H1 (cell line): ENCODE measurements around the gene KCNV2. TPM values are rescaled to one million over a fixed set of nuclear protein-coding genes. Genes with fewer than 3 reads are reported as not detected.

Experiments
- BCL11A ChIP-seq, 2 experiments: IDR thresholded peaks; one replicate each; pipeline ENCODE4 v1.6.1; 2011; ENCODE audit warnings: low read depth in 2 of 2, low read length in 2 of 2, mild to moderate bottlenecking in 2 of 2
- BRCA1 ChIP-seq: IDR thresholded peaks from 2 replicates; pipeline ENCODE4 v1.6.1; 2012; ENCODE audit warnings: low read depth, low read length, improper control_type of control experiment
- CHD1 ChIP-seq: IDR thresholded peaks from 2 replicates; pipeline ENCODE4 v1.6.1; 2012; ENCODE audit warnings: low read depth, low read length, improper control_type of control experiment
- GABPA ChIP-seq: IDR thresholded peaks from 2 replicates; pipeline ENCODE4 v1.6.1; 2011; ENCODE audit warnings: mild to moderate bottlenecking, low read length, moderate library complexity, borderline replicate concordance; ENCODE audit not compliant: insufficient read depth
- SIRT6 ChIP-seq: IDR thresholded peaks from one replicate; pipeline ENCODE4 v1.7.1; 2012; ENCODE audit warnings: low read length, inconsistent platforms
- SP1 ChIP-seq: IDR thresholded peaks from 2 replicates; pipeline ENCODE4 v1.6.1; 2011; ENCODE audit warnings: low read depth, low read length
- polyA plus RNA-seq, 7 experiments: library from polyadenylated mRNA; depleted of rRNA in 3 of 7; stranded (reverse) in 5 of 7; unstranded in 2 of 7; fragments of >200 nt in 5 of 7; fragments of 200-250 nt in 2 of 7; gene quantifications; 1 replicate in 5 of 7; 2 replicates in 1 of 7; 4 replicates in 1 of 7; pipeline versions ENCODE4 v1.2.1 to v1.2.3, GENCODE V29; 2011 to 2013; ENCODE audit warnings: missing spikeins in 2 of 7, mixed read lengths in 2 of 7
- total RNA-seq: library from RNA; stranded (reverse); fragmentation: NEBNext Ultra II Directional; extraction: Animal tissue kit (Norgen Biotek cat#: 25700); gene quantifications from 2 replicates; pipeline ENCODE4 v1.2.1, GENCODE V29; 2021
- TF ChIP-seq, protein P1 (sequence below): IDR thresholded peaks from 2 replicates; pipeline ENCODE4 v1.6.1; 2011; ENCODE audit warnings: low read length, improper control_type of control experiment
- TF ChIP-seq, protein P2 (sequence below): IDR thresholded peaks from 2 replicates; pipeline ENCODE4 v1.6.1; 2012; ENCODE audit warnings: low read length, inconsistent platforms

KCNV2 gene
- total and polyA plus RNA-seq, 2 of the 8 experiments (the other 6 are each of a cell fraction or from before 2014, with no cell fraction given): not detected

DNA sequence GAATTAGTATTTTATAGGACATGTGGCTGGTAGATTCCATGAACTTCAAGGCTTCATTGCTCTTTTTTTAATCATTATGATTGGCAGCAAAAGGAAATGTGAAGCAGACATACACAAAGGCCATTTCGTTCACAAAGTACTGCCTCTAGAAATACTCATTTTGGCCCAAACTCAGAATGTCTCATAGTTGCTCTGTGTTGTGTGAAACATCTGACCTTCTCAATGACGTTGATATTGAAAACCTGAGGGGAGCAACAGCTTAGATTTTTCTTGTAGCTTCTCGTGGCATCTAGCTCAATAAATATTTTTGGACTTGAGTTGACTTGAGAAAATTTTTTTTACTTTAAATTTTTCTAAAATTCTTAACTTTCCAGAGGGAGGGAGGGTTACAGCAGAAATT lies 12.4 kb downstream of the KCNV2 start (continued):
- TF ChIP-seq CHD1 (no peak), GABPA (no peak), SIRT6 (no peak), BRCA1 (no peak), SP1 (no peak), BCL11A (IDR thresholded peaks at IDR 0.05; ENCODE audit: low read depth in 2 of 2, low read length in 2 of 2) (no peak)
- TF ChIP-seq, protein P1, sequence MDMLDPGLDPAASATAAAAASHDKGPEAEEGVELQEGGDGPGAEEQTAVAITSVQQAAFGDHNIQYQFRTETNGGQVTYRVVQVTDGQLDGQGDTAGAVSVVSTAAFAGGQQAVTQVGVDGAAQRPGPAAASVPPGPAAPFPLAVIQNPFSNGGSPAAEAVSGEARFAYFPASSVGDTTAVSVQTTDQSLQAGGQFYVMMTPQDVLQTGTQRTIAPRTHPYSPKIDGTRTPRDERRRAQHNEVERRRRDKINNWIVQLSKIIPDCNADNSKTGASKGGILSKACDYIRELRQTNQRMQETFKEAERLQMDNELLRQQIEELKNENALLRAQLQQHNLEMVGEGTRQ: no peak
- TF ChIP-seq, protein P2, sequence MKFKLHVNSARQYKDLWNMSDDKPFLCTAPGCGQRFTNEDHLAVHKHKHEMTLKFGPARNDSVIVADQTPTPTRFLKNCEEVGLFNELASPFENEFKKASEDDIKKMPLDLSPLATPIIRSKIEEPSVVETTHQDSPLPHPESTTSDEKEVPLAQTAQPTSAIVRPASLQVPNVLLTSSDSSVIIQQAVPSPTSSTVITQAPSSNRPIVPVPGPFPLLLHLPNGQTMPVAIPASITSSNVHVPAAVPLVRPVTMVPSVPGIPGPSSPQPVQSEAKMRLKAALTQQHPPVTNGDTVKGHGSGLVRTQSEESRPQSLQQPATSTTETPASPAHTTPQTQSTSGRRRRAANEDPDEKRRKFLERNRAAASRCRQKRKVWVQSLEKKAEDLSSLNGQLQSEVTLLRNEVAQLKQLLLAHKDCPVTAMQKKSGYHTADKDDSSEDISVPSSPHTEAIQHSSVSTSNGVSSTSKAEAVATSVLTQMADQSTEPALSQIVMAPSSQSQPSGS: no peak
